ENCODE results near the gene VTI1B. TPM values are rescaled to one million over a fixed set of nuclear protein-coding genes. Genes with fewer than 3 reads are reported as not detected.
"Not testable (repeated sequence)": the region's sequence is repeated elsewhere in the genome, so short reads cannot be mapped to it uniquely, and the experiment has no call there.

Gene VTI1B, protein sequence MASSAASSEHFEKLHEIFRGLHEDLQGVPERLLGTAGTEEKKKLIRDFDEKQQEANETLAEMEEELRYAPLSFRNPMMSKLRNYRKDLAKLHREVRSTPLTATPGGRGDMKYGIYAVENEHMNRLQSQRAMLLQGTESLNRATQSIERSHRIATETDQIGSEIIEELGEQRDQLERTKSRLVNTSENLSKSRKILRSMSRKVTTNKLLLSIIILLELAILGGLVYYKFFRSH
- 100 to 1,000 TPM in 2 of 4 donors, 10 to 100 TPM in 2; 82.0 to 178 (median 99.8) TPM for total RNA-seq

DNA sequence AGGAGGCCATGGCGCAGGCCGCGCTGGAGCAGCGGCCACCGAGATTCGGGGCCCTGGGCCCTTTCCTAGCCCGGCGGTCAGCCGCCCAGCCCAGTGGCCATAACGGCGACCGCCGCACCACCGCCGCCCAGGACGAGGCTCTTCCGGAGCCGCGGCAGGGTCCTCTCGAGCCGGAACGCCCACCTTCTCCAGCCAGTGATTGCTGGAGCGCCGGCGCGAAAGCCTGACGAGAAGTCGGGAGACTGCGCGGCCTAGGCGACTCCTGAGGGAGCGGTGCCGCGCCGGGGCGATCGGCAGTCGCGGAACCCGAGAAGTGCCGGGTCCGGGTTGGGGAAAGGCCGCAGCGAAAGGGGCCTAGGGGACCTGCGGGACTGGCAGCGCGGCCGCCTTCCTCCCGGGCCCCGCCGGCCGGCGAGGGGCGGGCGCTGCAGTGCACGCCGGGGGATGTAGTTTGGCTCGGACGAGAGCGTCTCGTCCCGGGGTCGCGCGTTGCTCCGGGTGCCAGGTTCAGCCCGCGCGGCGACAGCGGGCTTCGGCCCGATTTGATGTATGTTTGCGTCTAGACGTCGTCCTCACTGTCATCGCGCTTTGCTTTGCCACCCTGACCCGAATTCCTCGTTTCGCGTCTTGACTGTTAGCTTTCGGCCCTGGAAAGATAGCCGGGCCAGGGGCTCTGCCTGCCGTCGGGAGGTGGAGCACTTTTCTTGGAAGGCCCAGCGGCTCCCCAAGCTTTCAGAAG is at the start of gene VTI1B:
VTI1B (minus strand) TSS at position 153 of the 739 bp plus-strand sequence; CDS start at position 10, 143 bp downstream.
- intact Hi-C loops (cut with DNase I): loop anchor here (5.0 to 10.0 kb wide), 3 partner anchors 92 to 250 kb away; no protein-coding TSS in a partner anchor
- H3K27ac ChIP-seq: peak within 1 kb of the TSS; percentile 99 to 100 (median 99)

DNA sequence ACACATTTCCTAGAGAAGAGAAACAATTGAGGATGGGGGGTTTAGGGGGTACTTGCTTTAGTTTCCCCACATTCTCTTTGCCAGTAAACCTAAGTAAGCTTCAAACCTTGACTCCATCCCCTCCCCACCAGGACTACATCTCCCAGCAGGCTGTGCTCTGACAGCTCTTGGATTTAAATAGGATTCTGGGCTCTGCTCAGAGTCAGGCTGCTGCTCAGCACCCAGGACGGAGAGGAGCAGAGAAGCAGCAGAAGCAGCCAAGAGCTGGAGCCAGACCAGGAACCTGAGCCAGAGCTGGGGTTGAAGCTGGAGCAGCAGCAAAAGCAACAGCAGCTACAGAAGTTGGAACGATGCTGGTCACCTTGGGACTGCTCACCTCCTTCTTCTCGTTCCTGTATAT is 47.9 kb upstream of the VTI1B start:
- Histone ChIP-seq H3K27ac (no peak overlapping the region), H3K9me3 (no peaks in the 10 kb centered on the region), H3K27me3 (no peaks in the 10 kb centered on the region), H3K36me3 (no peaks in the 10 kb centered on the region), H3K4me1 (peaks cover 3 to 15% of the 10 kb centered on the region in 2 donors), H3K4me3 (replicated peaks in 1 of 3) (no peak overlapping the region)
- DNase-seq: peak; percentile 85 to 90
- WGBS, 2 donors: 0 to 6% methylated on average over 3 of the region's 3 CpGs
- TF ChIP-seq, protein P1, sequence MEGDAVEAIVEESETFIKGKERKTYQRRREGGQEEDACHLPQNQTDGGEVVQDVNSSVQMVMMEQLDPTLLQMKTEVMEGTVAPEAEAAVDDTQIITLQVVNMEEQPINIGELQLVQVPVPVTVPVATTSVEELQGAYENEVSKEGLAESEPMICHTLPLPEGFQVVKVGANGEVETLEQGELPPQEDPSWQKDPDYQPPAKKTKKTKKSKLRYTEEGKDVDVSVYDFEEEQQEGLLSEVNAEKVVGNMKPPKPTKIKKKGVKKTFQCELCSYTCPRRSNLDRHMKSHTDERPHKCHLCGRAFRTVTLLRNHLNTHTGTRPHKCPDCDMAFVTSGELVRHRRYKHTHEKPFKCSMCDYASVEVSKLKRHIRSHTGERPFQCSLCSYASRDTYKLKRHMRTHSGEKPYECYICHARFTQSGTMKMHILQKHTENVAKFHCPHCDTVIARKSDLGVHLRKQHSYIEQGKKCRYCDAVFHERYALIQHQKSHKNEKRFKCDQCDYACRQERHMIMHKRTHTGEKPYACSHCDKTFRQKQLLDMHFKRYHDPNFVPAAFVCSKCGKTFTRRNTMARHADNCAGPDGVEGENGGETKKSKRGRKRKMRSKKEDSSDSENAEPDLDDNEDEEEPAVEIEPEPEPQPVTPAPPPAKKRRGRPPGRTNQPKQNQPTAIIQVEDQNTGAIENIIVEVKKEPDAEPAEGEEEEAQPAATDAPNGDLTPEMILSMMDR (IDR thresholded peaks at IDR 0.05): no peak
- peak in 1 of 2 donors; percentile 51 for TF ChIP-seq POLR2A (IDR thresholded peaks at IDR 0.05)
- intact Hi-C loops (cut with DNase I): no loop called here

More for the DNA sequence above, at the start of gene VTI1B:
- 1% methylated on average over 40 to 47 of the region's 87 CpGs for WGBS, 2 donors
- TF ChIP-seq, protein P1 (IDR thresholded peaks at IDR 0.05): no peak
- TF ChIP-seq POLR2A (IDR thresholded peaks at IDR 0.05): peak; percentile 3 to 69
- Histone ChIP-seq H3K27me3 (no peaks in the 10 kb centered on the region), H3K36me3 (peaks cover 0 to 11% of the 10 kb centered on the region in 2 donors), H3K4me1 (peaks cover 20 to 28% of the 10 kb centered on the region in 2 donors), H3K9me3 (no peaks in the 10 kb centered on the region), H3K4me3 (replicated peaks in 1 of 3) (peak within 1 kb of the TSS; percentile 56 to 96 (median 61))
- peak; percentile 76 to 81 for DNase-seq

DNA sequence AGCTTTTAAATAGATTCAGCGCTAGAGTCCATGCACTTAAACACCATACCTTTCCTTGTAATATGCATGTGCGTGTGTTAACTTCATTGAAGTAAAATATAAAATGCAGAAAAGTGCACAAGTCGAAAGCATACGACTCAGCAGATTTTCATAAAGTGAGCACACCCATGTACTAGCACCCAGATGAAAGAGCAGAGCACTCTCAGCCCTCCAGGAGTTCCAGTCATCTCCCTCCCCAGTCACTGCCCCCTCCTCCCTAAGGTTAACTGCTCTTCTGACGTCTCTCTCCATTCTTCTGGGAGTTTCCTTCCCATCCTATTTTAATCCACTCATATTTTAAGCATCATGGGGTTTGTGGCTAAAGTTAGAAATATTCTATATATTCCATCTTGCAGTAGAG is 47.4 kb upstream of the VTI1B start:
- intact Hi-C loops (cut with DNase I): no loop called here
- TF ChIP-seq, protein P1 (IDR thresholded peaks at IDR 0.05): no peak
- no peak for TF ChIP-seq POLR2A (IDR thresholded peaks at IDR 0.05)
- Histone ChIP-seq H3K4me1 (peaks cover 1 to 11% of the 10 kb centered on the region in 2 donors), H3K4me3 (replicated peaks in 1 of 3) (no peak overlapping the region), H3K36me3 (no peaks in the 10 kb centered on the region), H3K27ac (no peak overlapping the region), H3K27me3 (no peaks in the 10 kb centered on the region), H3K9me3 (no peaks in the 10 kb centered on the region)
- DNase-seq: no peak
- WGBS, 2 donors: 63 to 69% methylated on average over 5 of the region's 5 CpGs

DNA sequence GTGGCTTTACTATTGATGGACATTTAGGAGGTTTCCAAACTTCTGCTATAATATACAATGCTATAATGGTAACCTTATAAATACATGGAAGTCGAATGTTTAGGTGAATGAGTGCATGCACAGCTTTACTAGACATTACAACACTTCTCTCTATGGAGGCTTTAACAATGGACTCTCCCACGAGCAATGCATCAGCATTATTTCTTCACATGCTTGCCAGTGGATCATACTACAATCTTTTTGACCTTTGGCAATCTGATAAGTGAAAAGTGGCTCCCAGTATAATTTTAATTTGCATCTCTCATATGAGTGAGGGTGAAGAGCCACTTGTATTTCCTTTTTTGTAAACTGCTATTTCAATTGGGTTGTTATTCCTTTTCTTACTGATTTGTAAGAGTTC is 45.4 kb upstream of the VTI1B start:
- Histone ChIP-seq H3K4me3 (replicated peaks in 1 of 3) (no peak overlapping the region), H3K27ac (no peak overlapping the region), H3K9me3 (no peaks in the 10 kb centered on the region), H3K4me1 (peaks cover 0 to 9% of the 10 kb centered on the region in 2 donors), H3K36me3 (no peaks in the 10 kb centered on the region), H3K27me3 (no peaks in the 10 kb centered on the region)
- intact Hi-C loops (cut with DNase I): no loop called here
- 54 to 61% methylated on average over 2 of the region's 2 CpGs for WGBS, 2 donors
- no peak for DNase-seq
- TF ChIP-seq POLR2A (IDR thresholded peaks at IDR 0.05): no peak
- TF ChIP-seq, protein P1 (IDR thresholded peaks at IDR 0.05): no peak

DNA sequence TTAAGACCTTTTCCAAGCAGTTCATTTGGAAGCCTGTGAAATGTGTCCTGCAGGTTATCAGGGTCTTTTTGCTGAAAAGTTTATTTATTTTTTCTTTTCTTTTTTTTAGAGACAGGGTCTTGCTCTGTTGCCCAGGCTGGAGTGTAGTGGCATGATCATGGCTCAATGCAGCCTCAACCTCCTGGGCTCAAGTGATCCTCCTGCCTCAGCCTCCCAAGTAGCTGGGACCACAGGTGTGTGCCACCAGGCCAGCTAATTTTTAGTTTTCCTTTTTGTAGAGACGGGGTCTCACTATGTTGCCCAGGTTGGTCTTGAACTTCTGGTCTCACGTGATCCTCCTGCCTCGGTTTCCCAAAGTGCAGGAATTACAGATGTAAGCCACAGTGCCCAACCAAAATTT is 45.0 kb upstream of the VTI1B start:
- 89 to 97% methylated on average over 3 of the region's 3 CpGs for WGBS, 2 donors
- not testable (repeated sequence) for H3K9me3 ChIP-seq

More for the DNA sequence above, 45.0 kb upstream of the VTI1B start:
- H3K36me3 ChIP-seq; intact Hi-C loops (cut with DNase I); DNase-seq; H3K27ac ChIP-seq; H3K27me3 ChIP-seq; H3K4me3 ChIP-seq (replicated peaks in 1 of 3); H3K4me1 ChIP-seq: not testable (repeated sequence)
